ENCODE data around the gene MAB21L1. TPM values are rescaled to one million over a fixed set of nuclear protein-coding genes. Genes with fewer than 3 reads are reported as not detected.

MAB21L1 gene
- polyA plus RNA-seq, 2 of the 4 experiments (the other 2 are of a cell fraction): not detected

DNA sequence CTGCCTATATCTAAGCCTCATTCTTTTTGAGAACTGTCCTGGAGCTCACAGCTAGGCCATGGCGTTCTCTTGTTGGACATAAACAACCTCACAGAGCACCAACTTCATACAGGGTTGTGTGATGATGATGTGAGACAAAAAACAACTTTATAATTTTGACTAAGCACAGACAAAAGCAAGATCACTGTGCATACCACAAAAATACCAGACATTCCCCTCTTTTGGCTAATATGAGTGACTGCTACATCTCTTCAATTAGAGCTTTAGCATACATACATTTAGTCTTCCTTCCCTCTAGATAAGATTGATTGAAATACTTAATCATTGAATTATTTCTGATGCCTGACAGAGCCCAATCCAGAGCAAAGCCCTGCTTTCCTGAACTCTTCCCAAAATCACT lies 8.3 kb downstream of the MAB21L1 start:
- ATAC-seq (no peak), DNase-seq (ENCODE audit: low read depth in 1 of 2, low spot score in 1 of 2) (no peak), FAIRE-seq (no peak)
- H3K27ac ChIP-seq: no peak overlapping the region
- no peak overlapping the region for H3K4me2 ChIP-seq
- no peaks in the 10 kb centered on the region for H3K9me3 ChIP-seq
- CTCF ChIA-PET: no interaction called here
- no peaks in the 10 kb centered on the region for H3K4me1 ChIP-seq
- 60% methylated on average over 1 of the region's 1 CpG for WGBS (ENCODE audit: missing lambda C conversion rate)
- no peak overlapping the region for H3K4me3 ChIP-seq
- POLR2A ChIA-PET: no interaction called here
- no peak for TF ChIP-seq ZC3H11A (IDR thresholded peaks at IDR 0.05)
- TF ChIP-seq HMGXB4 (CRISPR knock-in tag; IDR thresholded peaks at IDR 0.05; ENCODE audit: borderline replicate concordance): no peak
- TF ChIP-seq TFCP2L1 (CRISPR knock-in tag; IDR thresholded peaks at IDR 0.05): no peak
- no peak for TF ChIP-seq POLR2AphosphoS2 (conservative IDR thresholded peaks at IDR 0.05; ENCODE audit: low read length)
- TF ChIP-seq HOXB13 (CRISPR knock-in tag; IDR thresholded peaks at IDR 0.05; ENCODE audit: low read depth): no peak
- no peak for TF ChIP-seq HOXA7 (CRISPR knock-in tag; IDR thresholded peaks at IDR 0.05)
- TF ChIP-seq PBX3 (IDR thresholded peaks at IDR 0.05): no peak
- no peak for TF ChIP-seq NR3C1 (IDR thresholded peaks at IDR 0.05)
- TF ChIP-seq FOXS1 (CRISPR knock-in tag; IDR thresholded peaks at IDR 0.05): no peak
- TF ChIP-seq EHMT2 (IDR thresholded peaks at IDR 0.05; ENCODE audit: low read depth): no peak
- no peak for TF ChIP-seq CEBPB (IDR thresholded peaks at IDR 0.05)
- no peak for TF ChIP-seq PHF8 (IDR thresholded peaks at IDR 0.05; ENCODE audit: borderline replicate concordance, low read depth)
- no peak for TF ChIP-seq ZSCAN20 (CRISPR knock-in tag; IDR thresholded peaks at IDR 0.05)

GRCh38 chr13:35465371-35465770 lies 11.1 kb downstream of the MAB21L1 start:
- Histone ChIP-seq H3K4me3 (no peak overlapping the region), H3K4me2 (no peak overlapping the region), H3K4me1 (no peaks in the 10 kb centered on the region), H3K27ac (no peak overlapping the region), H3K9me3 (no peaks in the 10 kb centered on the region)
- ATAC-seq: no peak
- DNase-seq (ENCODE audit: low read depth in 1 of 2, low spot score in 1 of 2): no peak
- ChIA-PET POLR2A (no interaction called here), CTCF (no interaction called here)
- 74% methylated on average over 3 of the region's 3 CpGs for WGBS (ENCODE audit: missing lambda C conversion rate)
- TF ChIP-seq ELK1 (IDR thresholded peaks at IDR 0.05; ENCODE audit: low read depth, low read length) (no peak), NFE2L2 (conservative IDR thresholded peaks at IDR 0.05; ENCODE audit: low read length) (no peak), MAZ (IDR thresholded peaks at IDR 0.05; ENCODE audit: borderline replicate concordance, low read depth, low read length) (no peak), PBX3 (IDR thresholded peaks at IDR 0.05) (no peak), SMC3 (IDR thresholded peaks at IDR 0.05) (no peak), FOSB (CRISPR knock-in tag; IDR thresholded peaks at IDR 0.05) (no peak), GATA3 (IDR thresholded peaks at IDR 0.05; ENCODE audit: borderline replicate concordance) (no peak), RNF2 (IDR thresholded peaks at IDR 0.05; ENCODE audit: borderline replicate concordance, low read depth) (no peak), HMGXB4 (CRISPR knock-in tag; IDR thresholded peaks at IDR 0.05; ENCODE audit: borderline replicate concordance) (no peak), RARB (CRISPR knock-in tag; IDR thresholded peaks at IDR 0.05) (no peak)
- TF ChIP-seq, protein P1, sequence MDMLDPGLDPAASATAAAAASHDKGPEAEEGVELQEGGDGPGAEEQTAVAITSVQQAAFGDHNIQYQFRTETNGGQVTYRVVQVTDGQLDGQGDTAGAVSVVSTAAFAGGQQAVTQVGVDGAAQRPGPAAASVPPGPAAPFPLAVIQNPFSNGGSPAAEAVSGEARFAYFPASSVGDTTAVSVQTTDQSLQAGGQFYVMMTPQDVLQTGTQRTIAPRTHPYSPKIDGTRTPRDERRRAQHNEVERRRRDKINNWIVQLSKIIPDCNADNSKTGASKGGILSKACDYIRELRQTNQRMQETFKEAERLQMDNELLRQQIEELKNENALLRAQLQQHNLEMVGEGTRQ (IDR thresholded peaks at IDR 0.05): no peak
- TF ChIP-seq, protein P2, sequence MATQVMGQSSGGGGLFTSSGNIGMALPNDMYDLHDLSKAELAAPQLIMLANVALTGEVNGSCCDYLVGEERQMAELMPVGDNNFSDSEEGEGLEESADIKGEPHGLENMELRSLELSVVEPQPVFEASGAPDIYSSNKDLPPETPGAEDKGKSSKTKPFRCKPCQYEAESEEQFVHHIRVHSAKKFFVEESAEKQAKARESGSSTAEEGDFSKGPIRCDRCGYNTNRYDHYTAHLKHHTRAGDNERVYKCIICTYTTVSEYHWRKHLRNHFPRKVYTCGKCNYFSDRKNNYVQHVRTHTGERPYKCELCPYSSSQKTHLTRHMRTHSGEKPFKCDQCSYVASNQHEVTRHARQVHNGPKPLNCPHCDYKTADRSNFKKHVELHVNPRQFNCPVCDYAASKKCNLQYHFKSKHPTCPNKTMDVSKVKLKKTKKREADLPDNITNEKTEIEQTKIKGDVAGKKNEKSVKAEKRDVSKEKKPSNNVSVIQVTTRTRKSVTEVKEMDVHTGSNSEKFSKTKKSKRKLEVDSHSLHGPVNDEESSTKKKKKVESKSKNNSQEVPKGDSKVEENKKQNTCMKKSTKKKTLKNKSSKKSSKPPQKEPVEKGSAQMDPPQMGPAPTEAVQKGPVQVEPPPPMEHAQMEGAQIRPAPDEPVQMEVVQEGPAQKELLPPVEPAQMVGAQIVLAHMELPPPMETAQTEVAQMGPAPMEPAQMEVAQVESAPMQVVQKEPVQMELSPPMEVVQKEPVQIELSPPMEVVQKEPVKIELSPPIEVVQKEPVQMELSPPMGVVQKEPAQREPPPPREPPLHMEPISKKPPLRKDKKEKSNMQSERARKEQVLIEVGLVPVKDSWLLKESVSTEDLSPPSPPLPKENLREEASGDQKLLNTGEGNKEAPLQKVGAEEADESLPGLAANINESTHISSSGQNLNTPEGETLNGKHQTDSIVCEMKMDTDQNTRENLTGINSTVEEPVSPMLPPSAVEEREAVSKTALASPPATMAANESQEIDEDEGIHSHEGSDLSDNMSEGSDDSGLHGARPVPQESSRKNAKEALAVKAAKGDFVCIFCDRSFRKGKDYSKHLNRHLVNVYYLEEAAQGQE (IDR thresholded peaks at IDR 0.05): no peak
- FAIRE-seq: no peak
